HepG2 (cell line): ENCODE measurements around the gene NFKBIA. TPM values are rescaled to one million over a fixed set of nuclear protein-coding genes. Genes with fewer than 3 reads are reported as not detected.

ENCODE experiments used
- CEBPG ChIP-seq: IDR thresholded peaks from 2 replicates; pipeline ENCODE4 v1.6.1; 2016
- GABPB1 ChIP-seq: IDR thresholded peaks from 2 replicates; pipeline ENCODE4 v1.6.1; 2016; ENCODE audit warnings: mild to moderate bottlenecking, missing genetic modification reagents, moderate library complexity, missing compliant biosample characterization
- HOXA5 ChIP-seq: sonication (generic); formaldehyde crosslinking; IDR thresholded peaks from 2 replicates; pipeline ENCODE4 v1.4.0; 2020; ENCODE audit warnings: missing genetic modification reagents
- KDM5B ChIP-seq: sonication (generic); formaldehyde crosslinking; IDR thresholded peaks from 2 replicates; pipeline ENCODE4 v1.4.0; 2020; ENCODE audit warnings: missing genetic modification reagents, mild to moderate bottlenecking, borderline replicate concordance
- LCORL ChIP-seq, 2 experiments: fragments of 450-650 bp in 1 of 2; sonication (generic) in 1 of 2; formaldehyde crosslinking in 1 of 2; IDR thresholded peaks; 2 replicates each; pipeline versions ENCODE4 v1.5.0 to v1.6.1; 2017 to 2020; ENCODE audit warnings: antibody characterized with exemption in 1 of 2, missing genetic modification reagents in 1 of 2
- MAFF ChIP-seq: IDR thresholded peaks from 2 replicates; pipeline ENCODE4 v1.6.1; 2011; ENCODE audit warnings: low read depth, low read length, improper control_type of control experiment
- MEIS2 ChIP-seq: sonication (generic); formaldehyde crosslinking; IDR thresholded peaks from 2 replicates; pipeline ENCODE4 v1.9.0; 2021; ENCODE audit warnings: mild to moderate bottlenecking, missing genetic modification reagents
- MIER2 ChIP-seq: IDR thresholded peaks from 2 replicates; pipeline ENCODE4 v1.6.1; 2016; ENCODE audit warnings: missing biosample characterization, missing genetic modification reagents
- PHF21A ChIP-seq: sonication (generic); formaldehyde crosslinking; IDR thresholded peaks from 2 replicates; pipeline ENCODE4 v1.5.0; 2020; ENCODE audit warnings: mild to moderate bottlenecking, missing genetic modification reagents
- RFX5 ChIP-seq: IDR thresholded peaks from 2 replicates; pipeline ENCODE4 v1.6.1; 2011; ENCODE audit warnings: low read depth, low read length, improper control_type of control experiment
- RFXAP ChIP-seq: sonication (generic); formaldehyde crosslinking; IDR thresholded peaks from 2 replicates; pipeline ENCODE4 v1.4.0; 2020; ENCODE audit warnings: missing genetic modification reagents, borderline replicate concordance
- SOX5 ChIP-seq: IDR thresholded peaks from 2 replicates; pipeline ENCODE4 v1.6.1; 2016; ENCODE audit warnings: borderline replicate concordance
- TCF7L2 ChIP-seq: IDR thresholded peaks from 2 replicates; pipeline ENCODE4 v1.6.1; 2011; ENCODE audit warnings: mild to moderate bottlenecking, low read depth, low read length, moderate library complexity
- ZBTB7B ChIP-seq: sonication (generic); formaldehyde crosslinking; IDR thresholded peaks from 2 replicates; pipeline ENCODE4 v1.4.0; 2020; ENCODE audit warnings: missing genetic modification reagents
- ZFP91 ChIP-seq: sonication (generic); formaldehyde crosslinking; IDR thresholded peaks from 2 replicates; pipeline ENCODE4 v1.9.0; 2022; ENCODE audit warnings: missing genetic modification reagents, mild to moderate bottlenecking, borderline replicate concordance
- ZNF224 ChIP-seq: sonication (generic); formaldehyde crosslinking; IDR thresholded peaks from 2 replicates; pipeline ENCODE4 v1.5.0; 2020; ENCODE audit warnings: mild to moderate bottlenecking, missing genetic modification reagents
- ZNF253 ChIP-seq: sonication (generic); formaldehyde crosslinking; IDR thresholded peaks from 2 replicates; pipeline ENCODE4 v1.8.0; 2022; ENCODE audit warnings: mild to moderate bottlenecking, missing genetic modification reagents, borderline replicate concordance
- polyA plus RNA-seq, 8 experiments: library from polyadenylated mRNA; depleted of rRNA in 3 of 8; stranded (reverse) in 7 of 8; unstranded in 1 of 8; fragments of >200 nt; fragmentation: Illumina TruSeq in 4 of 8; extraction: Trizol in 4 of 8; gene quantifications; 2 replicates each; pipeline versions ENCODE4 v1.2.1 to v1.2.3, GENCODE V29; 2011 to 2016; ENCODE audit warnings: low read depth in 4 of 8, missing spikeins in 1 of 8, mixed read lengths in 1 of 8; ENCODE audit not compliant: insufficient read depth in 1 of 8
- total RNA-seq, 5 experiments: library from RNA; depleted of rRNA; stranded (reverse); fragments of >200 nt; fragmentation: Illumina TruSeq; extraction: Trizol; gene quantifications; 2 replicates each; pipeline ENCODE4 v1.2.3, GENCODE V29; 2016; ENCODE audit warnings: low read depth in 1 of 5
- TF ChIP-seq, protein P1 (sequence below): sonication (generic); formaldehyde crosslinking; IDR thresholded peaks from 2 replicates; pipeline ENCODE4 v1.8.1; 2023; ENCODE audit warnings: mild to moderate bottlenecking, missing genetic modification reagents, borderline replicate concordance

The NFKBIA gene
- total and polyA plus RNA-seq, 2 of the 13 experiments (the other 11 are each of a cell fraction or from before 2014, with no cell fraction given), result 197 to 319 TPM

GRCh38 chr14:35374263-35374712 lies 30.3 kb downstream of the NFKBIA start (continued):
- TF ChIP-seq SOX5 (0 out of 2 replicates have a peak, but pooled peaks have one; percentile 26), ZNF224 (no peak), TCF7L2 (no peak), ZFP91 (CRISPR knock-in tag) (no peak), MAFF (peak; percentile 84), PHF21A (CRISPR knock-in tag) (peak; percentile 19; the same call in 1 of the 2 replicates), RFX5 (0 out of 2 replicates have a peak, but pooled peaks have one; percentile 23), ZBTB7B (no peak), RFXAP (CRISPR knock-in tag) (no peak), HOXA5 (CRISPR knock-in tag) (no peak), LCORL (IDR thresholded peaks at IDR 0.05) (no peak), LCORL (CRISPR knock-in tag; IDR thresholded peaks at IDR 0.05) (0 out of 2 replicates have a peak, but pooled peaks have one; percentile 25), MIER2 (no peak), ZNF253 (CRISPR knock-in tag) (no peak), KDM5B (CRISPR knock-in tag) (no peak), GABPB1 (CRISPR knock-in tag) (0 out of 2 replicates have a peak, but pooled peaks have one; percentile 24), MEIS2 (CRISPR knock-in tag) (no peak), CEBPG (peak; percentile 87)
- TF ChIP-seq, protein P1, sequence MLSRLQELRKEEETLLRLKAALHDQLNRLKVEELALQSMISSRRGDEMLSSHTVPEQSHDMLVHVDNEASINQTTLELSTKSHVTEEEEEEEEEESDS (CRISPR knock-in tag), result no peak
